ENCODE measurements around the gene NPPB. TPM values are rescaled to one million over a fixed set of nuclear protein-coding genes. Genes with fewer than 3 reads are reported as not detected.

The NPPB gene
- polyA plus RNA-seq, 1 donor (not counting 4 experiments of a cell fraction or from before 2014, with no cell fraction given) = not detected

DNA sequence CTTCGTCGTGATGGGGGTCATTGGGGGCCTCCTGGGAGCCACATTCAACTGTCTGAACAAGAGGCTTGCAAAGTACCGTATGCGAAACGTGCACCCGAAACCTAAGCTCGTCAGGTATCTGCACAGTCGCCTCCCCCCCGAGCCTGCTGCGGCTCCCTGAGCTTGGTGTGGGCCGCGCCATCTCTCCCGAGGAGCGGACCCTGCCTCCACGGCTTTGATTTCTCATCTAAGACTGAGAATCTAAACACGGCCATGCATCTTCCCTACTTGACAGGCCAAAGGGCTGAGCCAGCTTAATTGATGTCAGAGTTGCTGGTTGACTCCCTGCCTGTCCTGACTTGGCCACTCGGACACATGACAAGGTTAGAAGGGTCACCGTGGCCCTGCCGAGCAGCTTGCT, 30.2 kb downstream of the NPPB start:
- Histone ChIP-seq H3K9me1 (ENCODE audit: control insufficient read depth, extremely low read depth, insufficient read depth, low read length) (no peaks in the 10 kb centered on the region), H3K27ac (ENCODE audit: control insufficient read depth, insufficient read depth, low read length) (no peak overlapping the region), H3K9me3 (ENCODE audit: control insufficient read depth, low read depth, low read length) (no peaks in the 10 kb centered on the region), H3K4me1 (ENCODE audit: control insufficient read depth, extremely low read depth, insufficient read depth, low read length) (no peaks in the 10 kb centered on the region), H3K36me3 (ENCODE audit: control insufficient read depth in 2 of 2, extremely low read depth in 1 of 2, insufficient read depth in 2 of 2, low read length in 2 of 2) (peaks cover 56 to 58% of the 10 kb centered on the region in 2 experiments), H3K4me2 (ENCODE audit: control insufficient read depth, extremely low read depth, insufficient read depth, low read depth, low read length) (no peak overlapping the region), H2AFZ (ENCODE audit: control insufficient read depth, low read length) (no peak overlapping the region), H3K9ac (ENCODE audit: control insufficient read depth, extremely low read depth, insufficient read depth, low read length) (no peak overlapping the region), H3K27me3 (ENCODE audit: control insufficient read depth, extremely low read depth, insufficient read depth, low read length) (no peaks in the 10 kb centered on the region), H3K79me2 (ENCODE audit: control insufficient read depth, insufficient read depth, low read length) (no peaks in the 10 kb centered on the region), H3K4me3 (ENCODE audit: control insufficient read depth in 2 of 3, extremely low read depth in 1 of 3, insufficient read depth in 2 of 3, low read depth in 1 of 3, low read length in 3 of 3) (no peak overlapping the region), H4K20me1 (ENCODE audit: control insufficient read depth, extremely low read depth, insufficient read depth, low read length) (no peaks in the 10 kb centered on the region)
- no peak for TF ChIP-seq EZH2 (IDR thresholded peaks at IDR 0.05; ENCODE audit: low read length)
- TF ChIP-seq, protein P1, sequence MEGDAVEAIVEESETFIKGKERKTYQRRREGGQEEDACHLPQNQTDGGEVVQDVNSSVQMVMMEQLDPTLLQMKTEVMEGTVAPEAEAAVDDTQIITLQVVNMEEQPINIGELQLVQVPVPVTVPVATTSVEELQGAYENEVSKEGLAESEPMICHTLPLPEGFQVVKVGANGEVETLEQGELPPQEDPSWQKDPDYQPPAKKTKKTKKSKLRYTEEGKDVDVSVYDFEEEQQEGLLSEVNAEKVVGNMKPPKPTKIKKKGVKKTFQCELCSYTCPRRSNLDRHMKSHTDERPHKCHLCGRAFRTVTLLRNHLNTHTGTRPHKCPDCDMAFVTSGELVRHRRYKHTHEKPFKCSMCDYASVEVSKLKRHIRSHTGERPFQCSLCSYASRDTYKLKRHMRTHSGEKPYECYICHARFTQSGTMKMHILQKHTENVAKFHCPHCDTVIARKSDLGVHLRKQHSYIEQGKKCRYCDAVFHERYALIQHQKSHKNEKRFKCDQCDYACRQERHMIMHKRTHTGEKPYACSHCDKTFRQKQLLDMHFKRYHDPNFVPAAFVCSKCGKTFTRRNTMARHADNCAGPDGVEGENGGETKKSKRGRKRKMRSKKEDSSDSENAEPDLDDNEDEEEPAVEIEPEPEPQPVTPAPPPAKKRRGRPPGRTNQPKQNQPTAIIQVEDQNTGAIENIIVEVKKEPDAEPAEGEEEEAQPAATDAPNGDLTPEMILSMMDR (optimal IDR thresholded peaks at IDR 0.05 in 1 of 3, IDR thresholded peaks at IDR 0.05 in 1 of 3, conservative IDR thresholded peaks at IDR 0.05 in 1 of 3; ENCODE audit: extremely low read depth in 1 of 3, insufficient read depth in 2 of 3, low read length in 3 of 3) = no peak
- dilution Hi-C loops (cut with MboI; ENCODE audit: extremely low pct_ligation_motif_present, low sequenced_read_pairs) = no loop called here
- FAIRE-seq (no peak), DNase-seq (ENCODE audit: low read depth, low spot score) (no peak)

DNA sequence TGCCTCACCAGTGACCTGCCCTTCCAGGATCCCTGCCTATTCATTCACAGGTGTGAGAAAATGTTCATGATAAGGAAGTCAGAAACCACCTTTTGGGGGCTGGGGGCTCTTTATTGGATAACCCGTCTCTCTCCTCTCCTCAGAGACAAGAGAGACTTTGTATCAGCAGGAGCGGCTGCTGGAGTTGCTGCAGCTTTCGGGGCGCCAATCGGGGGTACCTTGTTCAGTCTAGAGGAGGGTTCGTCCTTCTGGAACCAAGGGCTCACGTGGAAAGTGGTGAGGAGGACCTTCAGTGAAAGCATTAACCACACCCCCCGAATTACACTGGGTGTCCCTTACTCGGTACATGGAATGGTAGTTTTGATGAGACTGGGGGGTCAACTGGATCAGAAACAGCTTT, 31.8 kb downstream of the NPPB start:
- no peak for FAIRE-seq
- Histone ChIP-seq H2AFZ (ENCODE audit: control insufficient read depth, low read length) (no peak overlapping the region), H3K27me3 (ENCODE audit: control insufficient read depth, extremely low read depth, insufficient read depth, low read length) (no peaks in the 10 kb centered on the region), H3K4me2 (ENCODE audit: control insufficient read depth, extremely low read depth, insufficient read depth, low read depth, low read length) (no peak overlapping the region), H3K79me2 (ENCODE audit: control insufficient read depth, insufficient read depth, low read length) (no peaks in the 10 kb centered on the region), H4K20me1 (ENCODE audit: control insufficient read depth, extremely low read depth, insufficient read depth, low read length) (no peaks in the 10 kb centered on the region), H3K4me3 (ENCODE audit: control insufficient read depth in 2 of 3, extremely low read depth in 1 of 3, insufficient read depth in 2 of 3, low read depth in 1 of 3, low read length in 3 of 3) (no peak overlapping the region), H3K36me3 (ENCODE audit: control insufficient read depth in 2 of 2, extremely low read depth in 1 of 2, insufficient read depth in 2 of 2, low read length in 2 of 2) (peaks cover 47 to 57% of the 10 kb centered on the region in 2 experiments), H3K9me3 (ENCODE audit: control insufficient read depth, low read depth, low read length) (no peaks in the 10 kb centered on the region), H3K4me1 (ENCODE audit: control insufficient read depth, extremely low read depth, insufficient read depth, low read length) (no peaks in the 10 kb centered on the region), H3K9me1 (ENCODE audit: control insufficient read depth, extremely low read depth, insufficient read depth, low read length) (no peaks in the 10 kb centered on the region), H3K9ac (ENCODE audit: control insufficient read depth, extremely low read depth, insufficient read depth, low read length) (no peak overlapping the region), H3K27ac (ENCODE audit: control insufficient read depth, insufficient read depth, low read length) (no peak overlapping the region)
- dilution Hi-C loops (cut with MboI; ENCODE audit: extremely low pct_ligation_motif_present, low sequenced_read_pairs) = no loop called here
- no peak for DNase-seq (ENCODE audit: low read depth, low spot score)
- TF ChIP-seq EZH2 (IDR thresholded peaks at IDR 0.05; ENCODE audit: low read length) = no peak
- TF ChIP-seq, protein P1 (optimal IDR thresholded peaks at IDR 0.05 in 1 of 3, IDR thresholded peaks at IDR 0.05 in 1 of 3, conservative IDR thresholded peaks at IDR 0.05 in 1 of 3; ENCODE audit: extremely low read depth in 1 of 3, insufficient read depth in 2 of 3, low read length in 3 of 3) = no peak

Measured in keratinocyte (primary cell).